OCI-LY1 (cell line): ENCODE data around the gene HUNK.

Source experiments
- H2AFZ ChIP-seq: fragments of 200-600 bp; sonication (generic), shearing (Covaris generic); 2 replicates; pipeline ENCODE4 v1.6.0; 2014; ENCODE audit warnings: antibody characterized with exemption, mild to moderate bottlenecking, low read length
- H3F3A ChIP-seq: fragments of 200-600 bp; sonication (generic), shearing (Covaris generic); 2 replicates; pipeline ENCODE4 v1.6.0; 2014; ENCODE audit warnings: mild to moderate bottlenecking, antibody characterized with exemption, low read length, moderate library complexity; ENCODE audit not compliant: insufficient read depth
- H3K27ac ChIP-seq: fragments of 200-600 bp; sonication (generic); 2 replicates; pipeline ENCODE4 v1.5.1; 2014; ENCODE audit warnings: low read length, mixed run types, mild to moderate bottlenecking, low read depth; ENCODE audit not compliant: poor library complexity, severe bottlenecking
- H3K27me3 ChIP-seq: fragments of 200-600 bp; sonication (generic); 2 replicates; pipeline ENCODE4 v1.6.0; 2014; ENCODE audit warnings: antibody characterized with exemption, mild to moderate bottlenecking, low read length, moderate library complexity; ENCODE audit not compliant: insufficient read depth
- H3K36me3 ChIP-seq: fragments of 200-600 bp; sonication (generic); 2 replicates; pipeline ENCODE4 v1.6.1; 2014; ENCODE audit warnings: mild to moderate bottlenecking, antibody characterized with exemption, low read length, moderate library complexity, mixed read lengths; ENCODE audit not compliant: insufficient read depth
- H3K4me1 ChIP-seq: fragments of 200-600 bp; sonication (generic); 2 replicates; pipeline ENCODE4 v1.5.1; 2014; ENCODE audit warnings: mild to moderate bottlenecking, low read length, moderate library complexity; ENCODE audit not compliant: insufficient read depth, severe bottlenecking
- H3K4me2 ChIP-seq: fragments of 200-600 bp; sonication (generic), shearing (Covaris generic); 2 replicates; pipeline ENCODE4 v1.6.1; 2014; ENCODE audit warnings: low read length
- H3K4me3 ChIP-seq: fragments of 200-600 bp; sonication (generic); 2 replicates; pipeline ENCODE4 v1.5.1; 2014; ENCODE audit warnings: low read length, low read depth, mild to moderate bottlenecking, mixed read lengths; ENCODE audit not compliant: poor library complexity, severe bottlenecking
- H3K79me2 ChIP-seq: fragments of 200-600 bp; shearing (Covaris generic); 2 replicates; pipeline ENCODE4 v1.6.1; 2016; ENCODE audit warnings: mixed run types, low read length, mixed read lengths; ENCODE audit not compliant: insufficient read depth
- H3K9ac ChIP-seq: fragments of 200-600 bp; sonication (generic), shearing (Covaris generic); 2 replicates; pipeline ENCODE4 v1.6.1; 2014; ENCODE audit warnings: mild to moderate bottlenecking, low read length, mixed read lengths
- H3K9me2 ChIP-seq: fragments of 200-600 bp; sonication (generic), shearing (Covaris generic); 2 replicates; pipeline ENCODE4 v1.6.1; 2014; ENCODE audit warnings: low read depth, mild to moderate bottlenecking, low read length, mixed read lengths
- H3K9me3 ChIP-seq: fragments of 200-600 bp; shearing (Covaris generic); 2 replicates; pipeline ENCODE4 v1.6.1; 2014; ENCODE audit warnings: low read length, mixed read lengths
- H4K20me1 ChIP-seq: fragments of 200-600 bp; sonication (generic), shearing (Covaris generic); 2 replicates; pipeline ENCODE4 v1.6.0; 2016; ENCODE audit warnings: mild to moderate bottlenecking, low read length; ENCODE audit not compliant: insufficient read depth
- CTCF ChIP-seq: fragments of 200-600 bp; sonication (generic), shearing (Covaris generic); IDR thresholded peaks from 2 replicates; pipeline ENCODE4 v1.5.1; 2017; ENCODE audit warnings: mild to moderate bottlenecking, antibody characterized with exemption, low read length, moderate library complexity, mixed read lengths
- EZH2 ChIP-seq: fragments of 200-600 bp; sonication (generic), shearing (Covaris generic); IDR thresholded peaks from 2 replicates; pipeline ENCODE4 v1.8.0; 2017; ENCODE audit warnings: borderline replicate concordance, mixed run types, mild to moderate bottlenecking, antibody characterized with exemption, low read length, moderate library complexity, mixed read lengths

The HUNK gene

GRCh38 chr21:31992391-31992790 lies 119.6 kb downstream of the HUNK start:
- Histone ChIP-seq H3F3A (no peaks in the 10 kb centered on the region), H3K27me3 (no peaks in the 10 kb centered on the region), H3K79me2 (no peaks in the 10 kb centered on the region), H3K4me1 (no peaks in the 10 kb centered on the region), H3K9me3 (no peaks in the 10 kb centered on the region), H3K27ac (no peak overlapping the region), H3K9ac (no peak overlapping the region), H3K9me2 (no peaks in the 10 kb centered on the region), H4K20me1 (no peaks in the 10 kb centered on the region), H3K36me3 (no peaks in the 10 kb centered on the region), H3K4me3 (no peak overlapping the region), H3K4me2 (no peak overlapping the region), H2AFZ (no peak overlapping the region)
- no peak for TF ChIP-seq EZH2
- no peak for TF ChIP-seq CTCF

DNA sequence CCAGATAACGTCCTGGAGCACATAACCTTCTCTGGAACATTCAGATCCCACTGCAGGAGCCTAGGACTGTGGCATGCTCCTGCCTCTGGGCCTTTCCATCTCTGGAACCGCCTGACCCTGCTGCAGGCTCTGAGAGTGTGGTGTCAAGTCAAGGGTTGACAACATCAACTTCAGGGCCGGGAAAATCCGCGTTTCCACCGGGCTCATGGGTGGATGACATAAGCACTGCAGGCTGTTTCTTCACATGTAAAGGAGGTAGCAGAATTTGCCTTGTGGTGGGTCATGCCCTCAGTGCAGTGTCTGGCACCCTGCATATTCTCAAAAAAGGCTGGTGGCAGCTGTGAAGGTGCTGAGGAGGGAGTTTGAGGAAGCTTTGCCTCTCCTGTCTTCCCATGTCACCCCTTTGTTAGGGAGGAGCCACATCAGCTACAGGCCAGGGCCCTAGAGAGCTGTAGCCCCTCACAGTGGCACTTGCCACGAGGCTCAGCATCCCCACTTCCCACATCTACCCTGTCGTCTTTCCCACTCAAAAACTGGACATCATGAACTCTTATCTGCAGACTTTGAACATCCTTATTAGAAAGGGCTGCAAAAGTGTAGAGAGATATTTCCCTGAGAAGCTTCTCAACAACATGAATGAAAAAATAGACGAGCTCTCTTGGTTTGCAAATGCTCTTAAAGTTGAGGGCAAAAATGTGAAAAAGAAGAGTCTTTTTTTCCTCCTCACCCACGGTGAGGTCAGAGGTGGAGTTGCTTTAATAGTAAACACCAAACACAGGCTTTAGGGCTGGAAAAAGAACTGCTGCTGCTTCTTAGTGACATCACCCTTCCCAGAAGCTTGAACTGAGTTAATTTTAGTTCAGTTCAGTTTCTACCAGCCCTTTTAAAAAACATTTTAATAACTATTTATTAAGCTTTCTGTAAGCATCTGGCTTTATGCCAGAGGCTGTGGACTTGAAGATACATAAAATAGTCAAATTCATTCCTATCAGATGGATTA lies 121.3 kb downstream of the HUNK start:
- Histone ChIP-seq H3K4me1 (no peaks in the 10 kb centered on the region), H3K27me3 (no peaks in the 10 kb centered on the region), H3K36me3 (no peaks in the 10 kb centered on the region), H3F3A (no peaks in the 10 kb centered on the region), H3K9ac (no peak overlapping the region), H3K79me2 (no peaks in the 10 kb centered on the region), H2AFZ (no peak overlapping the region), H3K4me3 (no peak overlapping the region), H3K9me3 (no peaks in the 10 kb centered on the region), H4K20me1 (no peaks in the 10 kb centered on the region), H3K9me2 (no peaks in the 10 kb centered on the region), H3K27ac (no peak overlapping the region), H3K4me2 (no peak overlapping the region)
- TF ChIP-seq EZH2 (no peak), CTCF (no peak)

DNA sequence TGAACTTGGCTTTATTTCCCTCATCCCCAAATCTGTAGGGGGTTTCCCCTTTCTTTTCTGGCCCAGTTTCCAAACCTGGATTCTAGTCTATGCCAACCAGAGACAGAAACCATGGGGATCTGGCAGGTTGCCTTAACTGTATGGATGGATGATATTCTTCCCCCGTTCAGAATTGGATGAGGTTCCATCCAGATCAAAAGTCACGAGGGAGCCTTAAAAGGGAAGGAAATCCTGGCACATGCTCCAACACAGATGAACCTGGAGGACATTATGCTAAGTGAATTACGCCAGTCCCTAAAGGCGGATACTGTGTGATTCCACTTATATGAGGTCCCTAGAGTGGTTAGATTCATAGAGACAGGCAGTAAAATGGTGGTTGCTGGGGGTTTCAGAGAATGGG lies 124.4 kb downstream of the HUNK start:
- H3K4me3 ChIP-seq = no peak overlapping the region
- no peak overlapping the region for H2AFZ ChIP-seq
- H3F3A ChIP-seq = no peaks in the 10 kb centered on the region
- H3K79me2 ChIP-seq = no peaks in the 10 kb centered on the region
- H3K4me1 ChIP-seq = no peaks in the 10 kb centered on the region
- H3K9me2 ChIP-seq = no peaks in the 10 kb centered on the region
- no peak overlapping the region for H3K4me2 ChIP-seq
- no peak for TF ChIP-seq EZH2
- TF ChIP-seq CTCF = no peak
- no peak overlapping the region for H3K27ac ChIP-seq
- H3K9ac ChIP-seq = no peak overlapping the region
- H3K27me3 ChIP-seq = peaks cover 4% of the 10 kb centered on the region; the same call in 1 of the 2 replicates
- no peaks in the 10 kb centered on the region for H4K20me1 ChIP-seq
- H3K36me3 ChIP-seq = no peaks in the 10 kb centered on the region
- no peaks in the 10 kb centered on the region for H3K9me3 ChIP-seq
